SU-DHL-6 (cell line): ENCODE results near the gene PCCB.

Experiments used
- EZH2phosphoT487 ChIP-seq: fragments of 200-600 bp; sonication (generic), shearing (Covaris generic); conservative IDR thresholded peaks from 2 replicates; pipeline ENCODE4 v1.6.1; 2018; ENCODE audit warnings: mild to moderate bottlenecking, antibody characterized with exemption, low read length, moderate library complexity, mixed read lengths
- TF ChIP-seq, protein P1 (sequence below): fragments of 200-600 bp; sonication (generic); IDR thresholded peaks from one replicate; pipeline ENCODE4 v1.5.1; 2017; ENCODE audit warnings: antibody characterized with exemption, mild to moderate bottlenecking, low read length, moderate library complexity; ENCODE audit not compliant: insufficient read depth, poor library complexity, severe bottlenecking

DNA sequence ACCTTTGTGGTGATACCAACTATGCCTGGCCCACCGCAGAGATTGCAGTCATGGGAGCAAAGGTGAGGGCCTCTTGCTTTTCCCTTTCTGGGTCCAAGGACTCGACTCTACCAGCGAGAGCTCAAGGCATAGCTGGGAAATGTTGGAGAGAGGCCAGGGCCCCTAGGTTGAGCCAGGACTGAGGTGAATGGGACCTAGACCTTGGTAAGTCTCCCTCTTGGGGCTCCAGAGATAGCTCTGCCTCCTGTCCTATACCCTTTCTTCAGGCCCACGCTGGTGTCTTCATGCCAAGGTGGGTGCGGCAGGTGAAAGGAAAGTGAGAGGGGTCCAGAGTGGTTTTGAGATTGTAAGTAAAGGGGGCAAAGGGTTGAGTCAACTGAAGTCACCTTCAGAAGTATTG lies 77.5 kb downstream of the PCCB start:
- TF ChIP-seq, protein P1, sequence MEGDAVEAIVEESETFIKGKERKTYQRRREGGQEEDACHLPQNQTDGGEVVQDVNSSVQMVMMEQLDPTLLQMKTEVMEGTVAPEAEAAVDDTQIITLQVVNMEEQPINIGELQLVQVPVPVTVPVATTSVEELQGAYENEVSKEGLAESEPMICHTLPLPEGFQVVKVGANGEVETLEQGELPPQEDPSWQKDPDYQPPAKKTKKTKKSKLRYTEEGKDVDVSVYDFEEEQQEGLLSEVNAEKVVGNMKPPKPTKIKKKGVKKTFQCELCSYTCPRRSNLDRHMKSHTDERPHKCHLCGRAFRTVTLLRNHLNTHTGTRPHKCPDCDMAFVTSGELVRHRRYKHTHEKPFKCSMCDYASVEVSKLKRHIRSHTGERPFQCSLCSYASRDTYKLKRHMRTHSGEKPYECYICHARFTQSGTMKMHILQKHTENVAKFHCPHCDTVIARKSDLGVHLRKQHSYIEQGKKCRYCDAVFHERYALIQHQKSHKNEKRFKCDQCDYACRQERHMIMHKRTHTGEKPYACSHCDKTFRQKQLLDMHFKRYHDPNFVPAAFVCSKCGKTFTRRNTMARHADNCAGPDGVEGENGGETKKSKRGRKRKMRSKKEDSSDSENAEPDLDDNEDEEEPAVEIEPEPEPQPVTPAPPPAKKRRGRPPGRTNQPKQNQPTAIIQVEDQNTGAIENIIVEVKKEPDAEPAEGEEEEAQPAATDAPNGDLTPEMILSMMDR = no peak
- no peak for TF ChIP-seq EZH2phosphoT487
